HEK293T (cell line): ENCODE data around the gene FKBP8.

Experiments used
- CTBP1 ChIP-seq: fragments of 450-650 bp; IDR thresholded peaks from 2 replicates; pipeline ENCODE4 v1.6.1; 2016; ENCODE audit warnings: borderline replicate concordance
- FOXK2 ChIP-seq: fragments of 450-650 bp; IDR thresholded peaks from 2 replicates; pipeline ENCODE4 v1.6.1; 2016; ENCODE audit warnings: mild to moderate bottlenecking
- FOXM1 ChIP-seq: fragments of 450-650 bp; IDR thresholded peaks from 2 replicates; pipeline ENCODE4 v1.6.1; 2017; ENCODE audit warnings: mild to moderate bottlenecking, borderline replicate concordance
- LEF1 ChIP-seq: fragments of 450-650 bp; IDR thresholded peaks from 2 replicates; pipeline ENCODE4 v1.6.1; 2017; ENCODE audit warnings: mild to moderate bottlenecking, borderline replicate concordance
- SUZ12 ChIP-seq: fragments of 450-650 bp; IDR thresholded peaks from 2 replicates; pipeline ENCODE4 v1.6.1; 2016; ENCODE audit warnings: mild to moderate bottlenecking
- TARDBP ChIP-seq: fragments of 450-650 bp; IDR thresholded peaks from 2 replicates; pipeline ENCODE4 v1.6.1; 2016
- ZNF384 ChIP-seq: fragments of 450-650 bp; IDR thresholded peaks from 2 replicates; pipeline ENCODE4 v1.6.1; 2016

- no peak for TF ChIP-seq FOXK2
- no peak for TF ChIP-seq FOXM1
- no peak for TF ChIP-seq CTBP1
- TF ChIP-seq SUZ12 = no peak
- TF ChIP-seq LEF1 = no peak
- TF ChIP-seq TARDBP = no peak
- TF ChIP-seq ZNF384 = no peak
These were observed 36.9 kb upstream of the FKBP8 start for GRCh38 chr19:18580311-18580710.
